Upper lobe of left lung (tissue), 6 donors: Measurements from ENCODE around the gene PIK3CD. TPM values are rescaled to one million over a fixed set of nuclear protein-coding genes. Genes with fewer than 3 reads are reported as not detected.
A peak's percentile ranks its signal among the peaks of the same experiment; 100 is the strongest.

Experiments
- ATAC-seq, 2 donors: fragments of 200-7000 bp; cut with Tn5 transposase; one replicate each; pipeline ENCODE4 v1.9.1; 2022; ENCODE audit warnings: mild to moderate bottlenecking in 2 of 2, moderate library complexity in 2 of 2; ENCODE audit not compliant: low FRiP score in 2 of 2
- DNase-seq, 2 donors: peaks; one replicate each; pipeline ENCODE4 v3.0.0-alpha.2; 2019 to 2020
- H3K27ac ChIP-seq, 4 donors: fragments of 200-600 bp; sonication (generic); one replicate each; pipeline ENCODE4 v1.5.1; 2016 to 2019
- H3K27me3 ChIP-seq, 4 donors: fragments of 200-600 bp; sonication (generic); one replicate each; pipeline ENCODE4 v1.5.1; 2017 to 2019
- H3K36me3 ChIP-seq, 4 donors: fragments of 200-600 bp; sonication (generic); one replicate each; pipeline ENCODE4 v1.5.1; 2016 to 2019
- H3K4me1 ChIP-seq, 4 donors: fragments of 200-600 bp; sonication (generic); one replicate each; pipeline ENCODE4 v1.5.1; 2018 to 2019
- H3K4me3 ChIP-seq, 4 donors: fragments of 200-600 bp; sonication (generic); one replicate each; pipeline ENCODE4 v1.5.1; 2017 to 2019; ENCODE audit warnings: mild to moderate bottlenecking in 2 of 4, moderate library complexity in 1 of 4
- H3K9me3 ChIP-seq, 4 donors: fragments of 200-600 bp; sonication (generic); one replicate each; pipeline ENCODE4 v1.5.1; 2018 to 2019
- CTCF ChIP-seq, 6 experiments: fragments of 450-650 bp in 4 of 6; fragments of 200-600 bp in 2 of 6; sonication (generic) in 2 of 6; IDR thresholded peaks; one replicate each; pipeline ENCODE4 v1.5.1; 2016 to 2019; ENCODE audit warnings: antibody characterized with exemption in 6 of 6
- EP300 ChIP-seq, 4 donors: sonication (generic); formaldehyde crosslinking; IDR thresholded peaks; one replicate each; pipeline ENCODE4 v1.5.1; 2017; ENCODE audit warnings: antibody characterized with exemption in 4 of 4, control low read depth in 2 of 4
- POLR2A ChIP-seq, 4 donors: fragments of 450-650 bp; IDR thresholded peaks; one replicate each; pipeline ENCODE4 v1.5.1; 2016 to 2017; ENCODE audit warnings: antibody characterized with exemption in 4 of 4, mild to moderate bottlenecking in 2 of 4
- POLR2AphosphoS5 ChIP-seq, 2 donors: sonication (generic); formaldehyde crosslinking; IDR thresholded peaks; one replicate each; pipeline ENCODE4 v1.5.1; 2017; ENCODE audit warnings: antibody characterized with exemption in 2 of 2
- WGBS, 2 donors: methylation state at CpG; one replicate each; pipeline ENCODE4 v1.1.5; 2017 to 2018; 5-methylcytosine and 5-hydroxymethylcytosine counted together
- total RNA-seq, 6 donors: library from RNA; depleted of rRNA in 4 of 6; stranded (reverse); fragments of >200 nt in 4 of 6; gene quantifications; one replicate each; pipeline versions ENCODE4 v1.1.0 to v1.2.1, GENCODE V29; 2016 to 2021
- donor health status: DM: no; HTN: no; CAD: no; lungs with moderate emphysema.
- donor health status: DM: no; HTN: yes; CAD: no; lungs with severe emphysema.

PIK3CD gene
- total RNA-seq, 6 donors from 2014 or later = 19.0 to 56.6 (median 24.2) TPM

GRCh38 chr1:9665193-9665592 is 13.7 kb downstream of the PIK3CD start:
- ATAC-seq (peak in 1 of 2 donors; percentile 23), DNase-seq (no peak)
- Histone ChIP-seq H3K27me3 (no peaks in the 10 kb centered on the region), H3K36me3 (no peaks in the 10 kb centered on the region), H3K27ac (no peak overlapping the region), H3K9me3 (no peaks in the 10 kb centered on the region), H3K4me1 (peaks cover 0 to 4% (median 0%) of the 10 kb centered on the region in 4 donors), H3K4me3 (no peak overlapping the region)
- WGBS, 2 donors = 85 to 93% methylated on average over 9 of the region's 9 CpGs
- no peak for TF ChIP-seq POLR2A (IDR thresholded peaks at IDR 0.05)
- no peak for TF ChIP-seq EP300 (IDR thresholded peaks at IDR 0.05)
- no peak for TF ChIP-seq POLR2AphosphoS5 (IDR thresholded peaks at IDR 0.05)
- TF ChIP-seq CTCF (IDR thresholded peaks at IDR 0.05) = no peak

GRCh38 chr1:9668080-9668479 is 16.5 kb downstream of the PIK3CD start:
- DNase-seq (no peak), ATAC-seq (no peak)
- H3K4me1 ChIP-seq = peaks cover 0 to 7% (median 2%) of the 10 kb centered on the region in 4 donors
- no peaks in the 10 kb centered on the region for H3K27me3 ChIP-seq
- 46 to 68% methylated on average over 2 of the region's 2 CpGs for WGBS, 2 donors
- TF ChIP-seq POLR2A (IDR thresholded peaks at IDR 0.05) = no peak
- no peak for TF ChIP-seq CTCF (IDR thresholded peaks at IDR 0.05)
- no peak for TF ChIP-seq POLR2AphosphoS5 (IDR thresholded peaks at IDR 0.05)
- TF ChIP-seq EP300 (IDR thresholded peaks at IDR 0.05) = no peak
- H3K27ac ChIP-seq = no peak overlapping the region
- H3K4me3 ChIP-seq = no peak overlapping the region
- no peaks in the 10 kb centered on the region for H3K9me3 ChIP-seq
- H3K36me3 ChIP-seq = no peaks in the 10 kb centered on the region

- no peaks in the 10 kb centered on the region for H3K36me3 ChIP-seq
- no peaks in the 10 kb centered on the region for H3K27me3 ChIP-seq
- H3K9me3 ChIP-seq = no peaks in the 10 kb centered on the region
- H3K27ac ChIP-seq = no peak overlapping the region
- TF ChIP-seq POLR2AphosphoS5 (IDR thresholded peaks at IDR 0.05) (no peak), EP300 (IDR thresholded peaks at IDR 0.05) (no peak), CTCF (IDR thresholded peaks at IDR 0.05) (no peak), POLR2A (IDR thresholded peaks at IDR 0.05) (no peak)
- no peak overlapping the region for H3K4me3 ChIP-seq
- WGBS, 2 donors = 72 to 83% methylated on average over 2 of the region's 2 CpGs
- ATAC-seq (no peak), DNase-seq (no peak)
- H3K4me1 ChIP-seq = peaks cover 0 to 7% (median 2%) of the 10 kb centered on the region in 4 donors
These were observed 18.6 kb downstream of the PIK3CD start for GRCh38 chr1:9670085-9670484.

- ATAC-seq (peak; percentile 32 to 87), DNase-seq (peak in 1 of 2 donors; percentile 68)
- H3K36me3 ChIP-seq = no peaks in the 10 kb centered on the region
- no peak for TF ChIP-seq POLR2A (IDR thresholded peaks at IDR 0.05)
- no peak for TF ChIP-seq CTCF (IDR thresholded peaks at IDR 0.05)
- TF ChIP-seq EP300 (IDR thresholded peaks at IDR 0.05) = peak in 1 of 4 donors; percentile 71
- peak in 1 of 2 donors; percentile 20 for TF ChIP-seq POLR2AphosphoS5 (IDR thresholded peaks at IDR 0.05)
- H3K4me1 ChIP-seq = peaks cover 0 to 7% (median 2%) of the 10 kb centered on the region in 4 donors
- H3K4me3 ChIP-seq = no peak overlapping the region
- no peaks in the 10 kb centered on the region for H3K27me3 ChIP-seq
- no peaks in the 10 kb centered on the region for H3K9me3 ChIP-seq
- peak overlapping the region in 3 of 4 donors; percentile 55 to 70 (median 62) for H3K27ac ChIP-seq
- WGBS, 2 donors = 42 to 73% methylated on average over 3 to 8 of the region's 8 CpGs
These were observed 20.0 kb downstream of the PIK3CD start for GRCh38 chr1:9671377-9672140.
